ENCODE results near the gene BIN1.

The BIN1 gene

DNA sequence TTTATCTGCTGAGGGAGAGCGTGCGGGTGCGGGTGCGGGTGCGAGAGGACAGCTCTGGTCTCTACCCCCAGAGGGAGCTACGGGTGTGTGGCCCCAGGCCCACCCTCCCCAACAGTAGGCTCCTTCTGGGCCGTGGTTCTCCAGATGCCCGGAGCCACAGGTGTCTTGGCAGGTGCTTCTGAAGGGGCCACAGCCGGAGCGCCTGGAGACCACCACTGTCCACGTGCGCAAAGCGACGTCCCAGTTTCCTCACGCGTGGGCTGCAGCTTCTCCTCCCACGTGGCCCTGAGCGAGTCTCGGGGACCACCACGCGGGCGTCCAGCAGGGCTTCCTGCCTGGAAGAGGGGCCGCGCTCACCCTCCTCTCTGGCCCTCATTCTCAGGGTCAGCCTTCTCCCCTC is 90.6 kb downstream of the BIN1 start:
- DNase-seq, result no peak

DNA sequence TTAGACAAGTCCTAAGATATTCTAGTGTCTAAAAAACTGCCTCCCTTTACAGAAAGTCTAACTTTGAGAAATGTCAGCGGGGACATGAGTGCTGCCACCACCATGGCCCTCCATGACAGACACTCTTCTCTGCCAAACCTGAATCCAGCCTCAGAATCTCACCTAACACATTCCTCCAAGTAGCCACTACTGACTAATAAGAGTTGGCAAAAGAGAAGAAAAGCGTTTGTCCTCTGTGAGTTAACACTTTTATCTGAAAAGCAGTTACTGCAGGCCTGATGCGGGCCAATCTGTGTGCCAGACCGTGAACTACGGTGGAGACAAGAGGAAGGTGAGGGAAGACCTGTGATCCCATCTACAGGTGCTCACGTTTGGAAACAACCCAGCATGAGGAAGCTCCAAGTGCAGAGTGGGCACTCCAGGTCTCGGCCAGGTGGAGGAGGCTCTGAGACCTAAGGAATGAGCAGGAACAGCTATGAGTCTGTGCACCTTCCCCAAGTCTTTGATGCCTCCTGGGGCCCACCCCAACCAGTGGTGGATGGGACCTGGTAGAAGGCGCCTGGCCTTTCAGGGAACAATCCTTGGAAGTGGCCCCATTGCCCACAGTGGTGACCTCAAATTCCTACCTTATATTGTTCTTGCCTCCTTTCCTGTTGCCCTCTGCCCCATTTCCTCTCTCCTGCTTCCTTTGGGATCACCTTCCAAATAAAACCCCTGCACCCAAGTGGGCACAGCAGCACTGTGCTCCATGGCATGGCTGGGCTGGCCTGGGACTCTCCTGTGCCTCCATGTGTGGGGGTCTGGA is 91.6 kb downstream of the BIN1 start:
- DNase-seq, result no peak

DNA sequence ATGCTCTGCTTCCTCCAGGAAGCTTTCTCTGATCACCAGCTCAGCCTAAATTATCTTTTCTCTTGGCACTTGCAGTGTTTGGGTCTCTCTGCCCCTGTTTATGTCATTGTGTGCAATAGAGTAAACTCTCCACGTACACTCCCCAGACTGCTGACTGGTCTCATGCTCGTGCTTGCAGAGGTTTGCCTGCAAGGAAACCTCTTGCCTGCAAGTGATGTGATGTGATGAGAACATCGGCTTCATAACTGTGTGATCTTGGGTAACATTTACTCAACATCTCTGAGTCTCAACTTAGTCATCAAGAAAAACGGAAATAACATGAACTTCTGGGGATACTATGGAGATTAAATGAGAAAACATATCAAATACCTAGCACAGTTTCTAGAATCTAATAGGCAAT is 92.3 kb downstream of the BIN1 start:
- DNase-seq, result no peak

DNA sequence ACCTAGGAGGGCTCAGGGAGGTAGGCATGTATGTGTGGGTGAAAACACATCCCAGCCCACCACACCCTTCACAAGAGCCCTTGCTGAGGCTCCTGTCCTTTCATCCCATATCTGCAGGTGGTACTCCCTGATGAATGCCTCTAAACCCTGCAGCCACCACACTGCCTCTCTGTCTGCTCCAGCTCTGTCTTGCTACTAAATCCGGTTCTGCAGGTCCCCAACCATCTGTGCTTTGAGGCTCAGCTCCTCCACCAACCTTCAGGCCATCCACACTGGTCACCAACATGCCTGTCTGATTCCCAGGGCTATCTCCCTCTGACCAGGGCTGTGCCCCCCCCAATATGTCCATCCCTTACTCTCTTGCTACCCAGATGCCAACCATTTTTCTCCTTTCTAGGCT is 92.7 kb downstream of the BIN1 start:
- DNase-seq, result no peak

DNA sequence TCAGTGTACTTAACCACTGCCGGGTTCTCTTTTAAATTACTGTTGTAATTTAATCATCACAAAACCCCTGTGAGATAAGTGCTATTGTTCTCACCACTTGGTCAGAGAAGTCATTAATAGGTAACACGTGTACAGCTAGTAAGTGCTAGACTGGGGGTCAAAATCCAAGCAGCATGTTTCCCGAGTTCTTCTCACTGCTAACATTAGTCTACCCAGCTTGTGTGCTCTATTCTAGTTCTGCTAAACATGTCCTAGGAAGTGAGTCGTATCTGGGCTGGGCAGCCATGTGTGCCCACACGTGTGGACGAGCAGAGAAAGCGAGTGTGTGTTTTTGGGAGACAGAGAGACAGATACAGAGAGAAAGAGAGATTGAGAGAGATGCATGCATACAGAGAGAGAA is 94.1 kb downstream of the BIN1 start:
- DNase-seq, result no peak

DNA sequence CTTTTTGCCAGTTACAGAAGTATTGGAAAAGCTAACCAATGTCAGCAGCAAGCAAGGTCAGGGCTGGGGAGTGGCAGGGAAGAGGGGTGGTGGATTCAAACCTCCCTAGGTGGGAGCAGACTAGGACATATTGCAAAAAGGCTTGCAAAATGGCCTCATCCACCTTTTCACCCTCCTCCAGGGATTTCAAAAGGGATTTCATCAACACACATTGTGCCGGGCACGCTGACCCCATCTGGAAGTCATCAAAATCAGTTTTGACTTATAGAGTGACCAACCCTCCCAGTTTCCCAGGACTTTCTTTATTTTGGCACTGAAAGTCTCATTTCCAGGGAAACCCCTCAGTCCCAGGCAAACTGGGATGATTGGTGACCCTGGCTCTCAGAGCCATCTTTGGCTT is 94.7 kb downstream of the BIN1 start:
- DNase-seq, result no peak

DNA sequence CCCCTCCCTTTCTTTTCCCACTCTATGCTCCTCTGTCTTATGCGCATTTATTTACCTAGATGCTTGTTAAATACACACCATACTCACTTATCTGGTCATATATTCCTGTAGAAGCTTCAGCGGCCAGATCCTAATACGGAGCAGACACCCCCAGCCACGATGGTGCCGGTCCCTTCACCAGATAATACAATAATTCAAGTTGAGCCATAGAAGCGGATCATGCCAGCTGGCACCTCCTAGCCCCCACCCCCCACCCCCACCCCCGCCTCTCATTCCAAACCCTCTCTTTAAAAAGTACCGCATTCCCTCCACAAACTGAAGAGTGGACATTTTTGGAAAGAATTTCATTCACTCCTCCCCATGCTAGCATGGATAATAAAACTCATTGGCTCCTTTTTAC is 95.2 kb downstream of the BIN1 start:
- no peak for DNase-seq

DNA sequence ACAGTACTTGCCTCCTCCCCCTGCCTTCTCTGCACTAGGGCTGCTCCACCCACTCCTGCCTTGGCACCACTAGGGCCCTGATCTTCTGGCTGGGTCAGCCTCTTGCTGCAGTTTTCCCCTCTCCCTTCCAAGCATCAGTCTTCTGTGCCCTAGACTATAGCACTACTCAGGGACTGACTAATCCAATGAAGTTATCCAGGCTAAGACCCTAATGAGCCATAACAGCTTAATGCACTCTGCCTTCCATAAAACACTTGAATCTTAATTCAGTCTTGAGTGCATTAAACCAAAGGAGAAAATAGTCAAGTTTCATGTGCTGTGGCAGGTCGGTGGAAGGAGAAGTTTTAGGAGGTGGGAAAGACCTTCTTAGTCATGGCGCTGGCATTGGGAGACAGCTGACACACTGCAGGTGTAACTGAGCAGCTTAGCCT is 95.7 kb downstream of the BIN1 start:
- DNase-seq, result no peak

DNA sequence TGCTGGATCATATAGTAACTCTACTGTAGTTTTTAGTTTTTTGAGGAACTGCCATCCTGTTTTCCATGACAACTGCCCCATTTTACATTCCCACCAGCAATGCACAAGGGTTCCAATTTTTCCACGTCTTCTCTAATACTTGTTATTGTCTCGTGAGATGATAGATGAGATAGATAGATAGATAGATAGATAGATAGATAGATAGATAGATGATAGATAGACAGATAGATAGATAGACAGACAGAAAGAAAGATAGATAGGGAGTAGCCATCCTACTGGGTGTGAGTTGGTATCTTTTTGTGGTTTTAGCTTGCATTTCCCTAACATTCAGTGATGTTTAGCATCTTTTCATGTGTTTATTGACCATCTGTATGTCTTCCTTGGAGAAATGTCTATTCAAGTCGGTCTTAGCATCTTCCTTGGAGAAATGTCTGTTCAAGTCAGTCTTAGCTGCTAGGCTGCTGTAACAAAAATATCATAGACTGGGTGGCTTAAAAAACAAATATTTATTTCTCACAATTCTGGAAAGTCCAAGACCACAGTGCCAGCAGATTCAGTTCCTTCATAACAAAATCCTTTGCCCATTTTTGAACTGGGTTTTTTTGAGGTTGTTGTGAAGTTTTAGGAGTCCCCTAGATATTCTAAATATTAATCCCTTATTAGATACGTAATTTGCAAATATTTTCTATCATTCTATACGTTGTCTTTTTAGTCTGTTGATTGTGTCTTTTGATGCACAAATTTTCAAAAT is 98.5 kb downstream of the BIN1 start:
- no peak for DNase-seq

DNA sequence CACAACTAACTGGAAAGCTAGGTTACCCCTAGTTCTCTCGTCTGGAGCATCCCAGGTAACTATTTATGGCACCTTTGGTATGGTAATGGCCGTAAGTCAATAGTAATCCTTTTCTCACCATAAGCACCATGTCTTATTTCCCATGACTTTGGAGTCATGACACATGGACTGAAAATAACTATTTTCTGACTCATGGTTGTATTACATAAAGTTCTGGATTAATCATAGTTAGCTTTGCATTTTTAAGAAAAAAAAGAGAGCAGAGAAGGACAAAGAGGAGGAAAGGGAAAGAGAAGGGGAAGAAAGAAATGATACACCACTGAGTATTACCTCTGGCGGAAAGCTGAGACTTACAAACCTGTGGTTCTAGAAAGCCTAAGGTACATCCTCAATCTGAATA is 99.3 kb downstream of the BIN1 start:
- DNase-seq, result no peak

DNA sequence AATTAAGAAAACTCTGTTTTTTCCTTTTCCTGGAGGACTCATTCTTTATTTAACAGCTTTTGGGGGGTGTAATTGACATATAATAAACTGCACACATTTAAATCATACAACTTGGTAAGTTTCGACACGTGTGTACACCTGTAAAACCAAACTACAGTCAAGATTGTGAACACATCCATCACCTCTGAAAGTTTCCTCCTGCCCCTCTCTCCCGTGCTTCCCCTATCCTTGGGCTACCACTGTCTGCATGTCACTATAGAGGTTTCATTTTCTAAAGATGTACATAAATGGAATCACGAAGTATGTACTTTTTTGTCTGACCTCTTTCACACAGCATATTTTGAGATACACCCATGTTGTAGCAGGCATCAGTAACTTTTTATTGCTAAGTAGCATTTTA is 100.0 kb downstream of the BIN1 start:
- DNase-seq, result no peak

DNA sequence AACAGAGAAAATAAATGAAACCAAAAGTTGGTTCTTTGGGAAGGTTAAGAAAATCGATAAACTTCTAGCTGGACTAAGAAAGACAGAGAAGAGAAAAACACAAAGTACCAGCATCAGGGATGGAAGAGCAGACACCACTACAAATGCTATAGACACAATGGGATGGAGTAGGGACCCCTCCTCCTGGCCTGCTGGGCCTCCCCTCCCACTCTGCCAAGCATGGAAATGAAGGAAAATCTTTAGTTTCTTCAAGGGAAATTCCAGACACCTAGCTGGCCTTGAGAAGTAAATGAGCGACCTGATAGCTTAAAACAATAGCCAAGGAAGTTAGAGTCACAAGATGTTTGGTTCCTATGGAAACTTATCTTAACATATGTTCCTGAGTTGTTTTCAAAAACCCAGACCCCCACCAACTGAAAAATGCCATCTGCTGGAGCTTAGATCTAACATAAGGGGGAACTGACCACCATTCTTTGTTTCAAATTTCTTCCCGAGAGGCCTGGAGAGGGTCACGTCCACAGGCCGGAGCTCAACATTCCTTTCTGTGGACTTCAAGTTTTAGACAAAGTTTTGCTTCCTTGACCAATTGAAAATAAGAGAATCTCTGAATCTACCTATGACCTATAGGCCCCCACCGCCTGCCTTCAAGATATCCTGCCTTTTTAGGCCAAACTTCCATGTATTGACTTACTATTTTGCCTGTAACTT is 101.9 kb downstream of the BIN1 start:
- no peak for DNase-seq

DNA sequence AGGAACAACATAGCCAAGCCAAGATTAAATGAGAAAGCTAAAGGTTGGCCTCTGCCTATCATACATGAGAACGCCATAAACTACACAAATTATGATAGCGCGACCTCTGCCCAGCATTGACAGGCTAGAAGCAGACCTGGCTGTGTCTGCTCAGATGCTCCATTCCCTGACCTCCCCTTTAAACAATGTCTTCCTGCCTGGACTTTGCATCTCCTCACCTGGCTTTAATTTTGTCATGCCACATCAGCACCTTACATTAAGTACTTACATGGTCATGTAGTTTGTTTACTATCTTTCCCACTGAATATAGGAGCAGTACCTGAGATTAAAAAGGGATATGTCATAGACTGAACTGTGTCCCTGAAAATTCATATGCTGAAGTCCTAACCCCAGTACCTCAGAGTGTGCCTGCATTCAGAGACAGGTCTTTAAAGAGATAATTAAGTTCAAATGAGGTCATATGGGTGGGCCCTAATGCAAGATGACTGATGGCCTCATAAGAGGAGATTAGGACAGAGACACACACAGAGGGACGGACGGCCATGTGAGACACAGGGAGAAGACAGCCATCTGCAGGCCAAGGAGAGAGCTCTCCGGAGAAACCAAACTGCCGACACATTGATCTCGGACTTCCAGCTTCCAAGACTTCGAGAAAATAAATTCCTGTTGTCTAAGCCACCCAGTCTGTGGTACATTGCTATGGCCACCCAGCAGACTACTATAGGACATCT is 103.7 kb downstream of the BIN1 start:
- DNase-seq, result no peak

DNA sequence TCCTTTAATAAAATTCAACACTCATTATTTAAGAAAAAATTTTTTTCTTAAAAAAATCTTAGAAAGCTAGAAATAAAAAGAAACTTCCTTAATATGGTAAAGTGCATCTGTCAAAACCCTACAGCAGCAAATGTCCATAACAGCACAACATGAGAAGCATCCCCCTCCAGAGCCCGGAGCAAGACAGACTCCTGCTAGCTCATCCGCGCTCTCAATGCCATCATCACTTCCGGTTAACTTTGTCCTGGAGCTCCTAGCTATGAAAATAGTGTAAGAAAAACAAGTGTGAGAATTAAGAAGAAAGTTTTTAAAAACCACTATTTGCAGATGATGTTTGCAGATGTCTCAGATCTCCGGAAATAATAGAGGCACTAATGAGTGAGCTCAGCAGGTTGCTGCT is 105.2 kb downstream of the BIN1 start:
- no peak for DNase-seq

DNA sequence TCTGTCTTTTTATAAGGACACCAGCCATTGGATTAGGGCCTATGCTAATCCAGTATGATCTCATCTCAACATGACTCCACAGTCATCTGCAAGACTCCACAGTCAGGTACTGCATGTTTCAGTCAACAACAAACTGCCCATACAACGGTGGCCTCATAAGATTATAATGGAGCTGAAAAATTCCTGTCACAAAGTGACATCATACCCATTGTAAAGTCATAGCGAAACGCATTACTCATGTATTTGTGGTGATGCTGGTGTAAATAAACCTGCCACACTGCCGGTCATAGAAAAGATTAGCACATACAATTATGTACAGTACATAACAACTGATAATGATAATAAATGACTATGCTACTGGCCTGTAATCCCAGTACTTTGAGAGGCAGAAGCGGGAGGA is 106.0 kb downstream of the BIN1 start:
- no peak for DNase-seq

DNA sequence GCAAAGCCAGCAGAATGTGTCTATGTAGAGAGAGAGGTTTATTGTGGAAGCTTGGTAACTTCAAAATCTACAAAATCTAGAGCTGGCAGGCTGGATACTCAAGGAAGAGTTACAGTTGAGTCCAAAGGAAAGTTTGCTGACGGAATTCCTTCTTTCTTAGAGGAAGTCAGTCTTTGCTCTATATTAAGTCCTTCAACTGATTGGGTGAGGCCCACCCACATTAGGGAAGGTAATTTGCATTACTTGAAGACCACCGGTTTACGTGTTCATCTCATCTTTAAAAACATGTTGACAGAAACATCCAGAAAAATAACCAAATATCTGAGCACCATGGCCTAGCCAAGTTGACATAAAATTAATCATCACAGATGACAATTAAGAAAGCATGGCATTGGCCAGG is 106.8 kb downstream of the BIN1 start:
- no peak for DNase-seq

DNA sequence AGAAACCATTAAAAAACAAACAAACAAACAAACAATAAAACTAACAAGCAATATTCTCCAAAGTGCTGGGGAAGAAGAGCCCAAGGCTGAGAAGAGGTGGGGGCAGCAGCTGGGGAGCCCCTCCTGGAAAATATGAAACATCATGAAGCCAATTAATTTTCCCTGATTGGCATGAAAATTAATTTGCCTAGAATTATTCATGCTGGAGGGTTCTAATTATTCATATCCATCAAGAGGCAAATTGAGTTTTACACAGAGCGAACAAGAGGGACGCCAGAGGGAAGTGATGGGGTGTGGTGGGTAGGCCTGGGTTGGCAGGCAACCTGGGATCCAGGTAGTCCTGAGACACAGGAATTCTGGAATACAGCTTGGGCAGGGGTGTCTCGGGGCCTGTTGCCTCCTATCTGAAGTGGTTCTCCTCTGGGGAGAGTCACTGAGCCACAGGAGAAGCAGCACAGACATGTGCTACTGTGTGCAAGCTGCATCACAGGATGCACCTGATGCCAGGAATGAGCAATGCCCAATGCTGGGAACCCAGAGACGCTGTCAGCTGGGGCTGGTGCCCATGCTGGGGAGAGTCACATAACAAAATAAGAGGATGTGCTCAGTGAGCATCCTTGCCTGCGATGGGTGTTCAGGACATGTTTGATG is 107.7 kb downstream of the BIN1 start:
- DNase-seq, result no peak

DNA sequence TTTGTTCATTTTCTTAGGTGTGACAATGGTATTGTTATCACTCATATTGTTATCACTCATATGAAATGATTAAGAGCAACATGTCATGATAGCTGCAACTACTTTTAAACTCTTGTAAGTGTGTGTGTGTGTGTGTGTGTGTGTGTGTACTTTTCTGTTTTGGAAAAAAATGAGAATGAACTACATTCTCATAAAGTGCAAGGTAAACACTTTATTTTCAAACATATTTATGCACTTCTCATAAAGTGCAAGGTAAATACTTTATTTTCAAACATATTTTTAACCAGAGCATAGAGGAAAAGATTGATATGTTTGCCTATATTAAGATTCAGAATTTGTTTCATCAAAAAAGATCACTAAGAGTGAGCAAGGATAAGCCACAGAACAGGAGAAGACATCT is 108.5 kb downstream of the BIN1 start:
- DNase-seq, result no peak
